ENCODE results near the gene IFFO2. TPM values are rescaled to one million over a fixed set of nuclear protein-coding genes. Genes with fewer than 3 reads are reported as not detected.

IFFO2 gene
- total RNA-seq, 3 donors from 2014 or later: 36.0 to 47.6 (median 36.1) TPM

DNA sequence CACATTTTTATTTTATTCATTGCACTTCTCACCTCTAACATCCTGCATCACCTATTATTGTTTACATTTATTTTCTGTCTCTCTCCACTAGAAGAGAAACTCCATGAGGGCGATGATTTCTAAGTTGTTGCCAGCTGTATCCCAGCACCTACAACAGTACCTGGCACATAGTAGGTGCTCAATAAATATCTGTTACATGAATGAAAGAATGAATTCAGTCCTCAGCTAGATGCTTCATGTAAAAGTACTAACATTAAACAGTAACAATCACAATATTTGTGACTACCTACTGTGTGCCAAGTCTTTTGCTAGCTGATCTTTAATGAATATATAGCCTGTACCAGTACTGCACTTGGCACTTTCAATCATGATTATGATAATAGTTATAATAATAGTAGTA lies 100.0 kb downstream of the IFFO2 start:
- no peaks in the 10 kb centered on the region for H3K36me3 Mint-ChIP-seq (ENCODE audit: insufficient read depth)
- H3K4me1 Mint-ChIP-seq (ENCODE audit: low read depth): no peaks in the 10 kb centered on the region
- H3K27me3 Mint-ChIP-seq (ENCODE audit: low read depth): peaks cover 5% of the 10 kb centered on the region
- ATAC-seq (no peak), DNase-seq (no peak)
- no peak overlapping the region for H3K4me3 Mint-ChIP-seq
- H3K9me3 Mint-ChIP-seq: no peaks in the 10 kb centered on the region

DNA sequence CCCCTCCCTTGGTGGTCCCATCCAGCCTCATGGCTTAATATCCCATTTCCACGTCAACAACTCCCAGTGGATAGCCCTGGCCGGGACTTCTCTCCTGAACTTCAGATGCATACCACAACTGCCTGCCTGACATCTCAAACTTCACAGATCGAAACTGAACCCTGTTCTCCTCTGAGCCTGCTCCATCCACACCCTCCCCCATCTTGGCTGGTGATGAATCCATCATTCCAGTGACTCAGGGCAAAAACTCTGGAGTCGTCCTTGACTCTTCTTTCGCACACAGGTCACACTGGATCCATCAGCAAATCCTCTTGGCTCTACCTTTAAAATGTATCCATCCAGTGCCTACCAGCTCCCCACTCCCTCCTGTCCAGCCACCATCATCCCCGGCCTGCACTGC lies 100.9 kb downstream of the IFFO2 start:
- peaks cover 5% of the 10 kb centered on the region for H3K27me3 Mint-ChIP-seq (ENCODE audit: low read depth)
- H3K36me3 Mint-ChIP-seq (ENCODE audit: insufficient read depth): no peaks in the 10 kb centered on the region
- H3K9me3 Mint-ChIP-seq: no peaks in the 10 kb centered on the region
- no peaks in the 10 kb centered on the region for H3K4me1 Mint-ChIP-seq (ENCODE audit: low read depth)
- H3K4me3 Mint-ChIP-seq: no peak overlapping the region
- ATAC-seq (no peak), DNase-seq (no peak)

DNA sequence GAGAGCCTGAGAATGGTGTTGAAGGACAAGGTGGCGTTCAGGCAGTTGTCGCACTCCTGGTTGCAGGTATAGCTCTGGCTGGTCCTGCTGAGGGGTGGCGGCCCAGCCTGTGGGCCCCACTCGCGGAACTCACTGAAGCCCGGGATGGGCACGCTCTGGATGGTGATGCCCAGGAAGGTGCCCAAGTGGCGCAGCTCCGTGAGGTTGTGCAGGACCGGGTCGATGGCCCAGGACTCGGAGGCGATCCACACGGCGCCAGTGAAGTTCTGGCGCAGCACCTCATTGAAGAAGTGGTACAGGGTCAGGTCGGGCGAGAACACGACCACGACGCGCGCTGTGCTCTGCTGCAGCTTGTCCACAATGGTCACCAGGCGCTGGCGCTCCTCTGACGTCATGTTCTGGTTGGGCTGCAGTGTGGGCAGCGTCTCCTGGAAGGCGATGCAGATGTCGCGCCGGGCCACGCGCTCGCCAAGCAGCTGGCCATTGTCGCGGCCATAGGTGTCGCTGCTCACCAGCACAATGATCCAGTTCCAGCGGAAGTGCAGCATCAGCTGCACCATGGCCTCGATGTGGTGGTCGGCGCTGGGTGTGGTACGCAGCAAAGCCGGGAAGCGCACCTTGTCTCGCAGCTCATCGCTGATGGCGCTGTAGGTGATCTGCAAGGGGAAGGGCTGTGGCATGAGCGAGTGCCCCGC lies 102.0 kb downstream of the IFFO2 start:
- ATAC-seq (no peak), DNase-seq (no peak)
- peaks cover 5% of the 10 kb centered on the region for H3K27me3 Mint-ChIP-seq (ENCODE audit: low read depth)
- no peaks in the 10 kb centered on the region for H3K4me1 Mint-ChIP-seq (ENCODE audit: low read depth)
- no peak overlapping the region for H3K4me3 Mint-ChIP-seq
- H3K9me3 Mint-ChIP-seq: no peaks in the 10 kb centered on the region
- H3K36me3 Mint-ChIP-seq (ENCODE audit: insufficient read depth): no peaks in the 10 kb centered on the region

Other genes starting within 250 kb of the IFFO2 start
- not detected for gene TAS1R2, start 97.0 kb downstream of the IFFO2 start, total RNA-seq
- 1 to 10 TPM; 4.2 to 4.6 (median 4.4) TPM for gene ALDH4A1, start 54.1 kb downstream of the IFFO2 start, total RNA-seq